Natural killer cell (primary cell): ENCODE measurements around the gene KLHDC3. TPM values are rescaled to one million over a fixed set of nuclear protein-coding genes. Genes with fewer than 3 reads are reported as not detected.

Experiments
- ATAC-seq, 3 donors: fragments of 150-1000 bp in 2 of 3; fragments of 200-7000 bp in 1 of 3; cut with Tn5 transposase; 1 replicate in 1 of 3; 2 replicates in 2 of 3; pipeline ENCODE4 v1.10.0; 2021; ENCODE audit warnings: mild to moderate bottlenecking in 2 of 3, moderate library complexity in 2 of 3
- DNase-seq, 2 donors: peaks; one replicate each; pipeline versions ENCODE4 v3.0.0 to v3.0.0-alpha.2; 2013 to 2021; ENCODE audit warnings: mixed read lengths in 1 of 2
- H3K27ac ChIP-seq: one replicate; pipeline ENCODE4 v1.5.1; 2013; ENCODE audit warnings: mild to moderate bottlenecking, low read length
- H3K27me3 ChIP-seq: one replicate; pipeline ENCODE4 v1.6.1; 2013; ENCODE audit warnings: low read length; ENCODE audit not compliant: control insufficient read depth, insufficient read depth
- H3K36me3 ChIP-seq: one replicate; pipeline ENCODE4 v1.6.1; 2013; ENCODE audit warnings: low read length; ENCODE audit not compliant: control insufficient read depth, insufficient read depth
- H3K4me1 ChIP-seq: one replicate; pipeline ENCODE4 v1.6.1; 2013; ENCODE audit warnings: low read length; ENCODE audit not compliant: control insufficient read depth, insufficient read depth
- H3K4me3 ChIP-seq: one replicate; pipeline ENCODE4 v1.5.1; 2013; ENCODE audit warnings: low read length
- H3K9me3 ChIP-seq: one replicate; pipeline ENCODE4 v1.6.1; 2013; ENCODE audit warnings: low read length; ENCODE audit not compliant: control insufficient read depth, insufficient read depth
- H3K27ac Mint-ChIP-seq, 2 donors: one replicate each; pipeline ENCODE4 v1.8.0; 2022; ENCODE audit warnings: mild to moderate bottlenecking in 2 of 2, mixed read lengths in 2 of 2, moderate library complexity in 1 of 2
- H3K27me3 Mint-ChIP-seq, 2 donors: one replicate each; pipeline ENCODE4 v1.8.0; 2022; ENCODE audit warnings: low read depth in 2 of 2, mixed read lengths in 2 of 2
- H3K36me3 Mint-ChIP-seq: one replicate; pipeline ENCODE4 v1.8.0; 2022; ENCODE audit warnings: mixed read lengths
- H3K4me1 Mint-ChIP-seq, 2 donors: one replicate each; pipeline ENCODE4 v1.8.0; 2022; ENCODE audit warnings: mixed read lengths in 2 of 2
- H3K4me3 Mint-ChIP-seq: one replicate; pipeline ENCODE4 v1.8.0; 2022; ENCODE audit warnings: mild to moderate bottlenecking, moderate library complexity, mixed read lengths
- H3K9me3 Mint-ChIP-seq, 2 donors: one replicate each; pipeline ENCODE4 v1.8.0; 2022; ENCODE audit warnings: mixed read lengths in 2 of 2
- CTCF ChIP-seq: fragments of 200-600 bp; IDR thresholded peaks from one replicate; pipeline ENCODE4 v1.8.0; 2022; ENCODE audit warnings: antibody characterized with exemption
- WGBS: methylation state at CpG from one replicate; pipeline ENCODE4 v1.1.7; 2013; ENCODE audit warnings: missing lambda C conversion rate; ENCODE audit not compliant: insufficient coverage; 5-methylcytosine and 5-hydroxymethylcytosine counted together
- intact Hi-C: fragments of 100-400 bp; cut with micrococcal nuclease; formaldehyde crosslinking; loops from one replicate; pipeline ENCODE4 v1.14.2; 2022
- total RNA-seq, 4 donors: library from RNA; stranded (reverse); fragments of 120-200 nt in 1 of 4; gene quantifications; one replicate each; pipeline versions ENCODE4 v1.2.3 to v1.2.4, GENCODE V29; 2013 to 2022

KLHDC3 gene
- total RNA-seq, 3 donors from 2014 or later (not counting 1 experiment from before 2014, with no cell fraction given), result 52.7 to 60.9 (median 53.7) TPM

- intact Hi-C loops, result no loop called here
- no peaks in the 10 kb centered on the region for H3K9me3 Mint-ChIP-seq
- Histone ChIP-seq H3K36me3 (peaks cover 16% of the 10 kb centered on the region), H3K4me3 (no peak overlapping the region), H3K9me3 (no peaks in the 10 kb centered on the region), H3K27me3 (no peaks in the 10 kb centered on the region), H3K4me1 (peaks cover 20% of the 10 kb centered on the region), H3K27ac (no peak overlapping the region)
- no peak for DNase-seq
- no peak for ATAC-seq
- H3K36me3 Mint-ChIP-seq, result no peaks in the 10 kb centered on the region
- H3K27ac Mint-ChIP-seq, result no peak overlapping the region
- 93% methylated on average over 12 of the region's 12 CpGs for WGBS
- no peaks in the 10 kb centered on the region for H3K27me3 Mint-ChIP-seq
- peaks cover 17 to 33% of the 10 kb centered on the region in 2 donors for H3K4me1 Mint-ChIP-seq
- H3K4me3 Mint-ChIP-seq, result no peak overlapping the region
- no peak for TF ChIP-seq CTCF
These were observed 48.8 kb downstream of the KLHDC3 start for GRCh38 chr6:43062818-43063217.

GRCh38 chr6:43070028-43070632 is 56.1 kb downstream of the KLHDC3 start:
- 78% methylated on average over 5 of the region's 6 CpGs for WGBS
- peaks cover 11% of the 10 kb centered on the region for H3K36me3 Mint-ChIP-seq

More at GRCh38 chr6:43070028-43070632, 56.1 kb downstream of the KLHDC3 start:
- H3K4me3 Mint-ChIP-seq, result no peak overlapping the region
- peak in 2 of 3 donors; percentile 57 to 68 for ATAC-seq
- H3K36me3 ChIP-seq, result peaks cover 19% of the 10 kb centered on the region
- TF ChIP-seq CTCF, result peak; percentile 38
- peak in 1 of 2 donors; percentile 69 for DNase-seq
- H3K27ac Mint-ChIP-seq, result no peak overlapping the region
- intact Hi-C loops, result no loop called here
- no peaks in the 10 kb centered on the region for H3K4me1 Mint-ChIP-seq
- H3K9me3 ChIP-seq, result no peaks in the 10 kb centered on the region
- no peaks in the 10 kb centered on the region for H3K27me3 Mint-ChIP-seq
- H3K4me1 ChIP-seq, result no peaks in the 10 kb centered on the region
- no peak overlapping the region for H3K4me3 ChIP-seq
- no peak overlapping the region for H3K27ac ChIP-seq
- H3K9me3 Mint-ChIP-seq, result no peaks in the 10 kb centered on the region
- H3K27me3 ChIP-seq, result peaks cover 2% of the 10 kb centered on the region

Other genes with a start within 250 kb of the KLHDC3 start
- 10 to 100 TPM; 31.1 to 43.4 (median 37.1) TPM for gene BICRAL, start 232.2 kb upstream of the KLHDC3 start, total RNA-seq
- 10 to 100 TPM; 66.9 to 67.2 (median 66.9) TPM for gene RPL7L1, start 134.6 kb upstream of the KLHDC3 start, total RNA-seq
- gene PTCRA, start 98.2 kb upstream of the KLHDC3 start, total RNA-seq, result 1 to 10 TPM in 2 of 3 donors, not detected in 1; 3.7 to 4.7 TPM
- 10 to 100 TPM; 52.4 to 71.2 (median 59.8) TPM for gene CNPY3, start 84.8 kb upstream of the KLHDC3 start, total RNA-seq
- gene GNMT, start 53.5 kb upstream of the KLHDC3 start, total RNA-seq, result 1 to 10 TPM; 2.0 to 2.8 (median 2.6) TPM
- 10 to 100 TPM in 1 of 3 donors, 1 to 10 TPM in 2; 8.2 to 13.6 (median 9.9) TPM for gene PEX6, start 35.1 kb upstream of the KLHDC3 start, total RNA-seq
- 10 to 100 TPM; 30.5 to 49.1 (median 40.1) TPM for gene PPP2R5D, start 29.7 kb upstream of the KLHDC3 start, total RNA-seq
- 10 to 100 TPM; 29.6 to 34.3 (median 34.2) TPM for gene MEA1, start 303 bp upstream of the KLHDC3 start, total RNA-seq
- 10 to 100 TPM; 33.1 to 43.9 (median 38.7) TPM for gene RRP36, start 7.4 kb downstream of the KLHDC3 start, total RNA-seq
- 10 to 100 TPM in 1 of 3 donors, 1 to 10 TPM in 2; 9.6 to 10.1 (median 9.9) TPM for gene CUL7, start 39.6 kb downstream of the KLHDC3 start, total RNA-seq
- 10 to 100 TPM; 33.4 to 38.4 (median 33.9) TPM for gene MRPL2, start 45.2 kb downstream of the KLHDC3 start, total RNA-seq
- gene KLC4, start 45.4 kb downstream of the KLHDC3 start, total RNA-seq, result 10 to 100 TPM; 35.9 to 39.4 (median 37.4) TPM
- 1 to 10 TPM; 1.7 to 5.6 (median 2.8) TPM for gene PTK7, start 62.1 kb downstream of the KLHDC3 start, total RNA-seq
- 10 to 100 TPM; 31.6 to 33.0 (median 32.0) TPM for gene SRF, start 157.0 kb downstream of the KLHDC3 start, total RNA-seq
- gene CUL9, start 167.9 kb downstream of the KLHDC3 start, total RNA-seq, result 10 to 100 TPM; 73.1 to 85.7 (median 73.9) TPM
- gene DNPH1, start 215.2 kb downstream of the KLHDC3 start, total RNA-seq, result 10 to 100 TPM in 1 of 3 donors, 1 to 10 TPM in 2; 6.1 to 10.2 (median 8.0) TPM
- under 1 TPM in 1 of 3 donors, not detected in 2; 0.07 TPM for gene TTBK1, start 229.2 kb downstream of the KLHDC3 start, total RNA-seq